Measurements from ENCODE around the gene SLC7A11.
"Not testable (repeated sequence)": the region's sequence is repeated elsewhere in the genome, so short reads cannot be mapped to it uniquely, and the experiment has no call there.

The SLC7A11 gene

DNA sequence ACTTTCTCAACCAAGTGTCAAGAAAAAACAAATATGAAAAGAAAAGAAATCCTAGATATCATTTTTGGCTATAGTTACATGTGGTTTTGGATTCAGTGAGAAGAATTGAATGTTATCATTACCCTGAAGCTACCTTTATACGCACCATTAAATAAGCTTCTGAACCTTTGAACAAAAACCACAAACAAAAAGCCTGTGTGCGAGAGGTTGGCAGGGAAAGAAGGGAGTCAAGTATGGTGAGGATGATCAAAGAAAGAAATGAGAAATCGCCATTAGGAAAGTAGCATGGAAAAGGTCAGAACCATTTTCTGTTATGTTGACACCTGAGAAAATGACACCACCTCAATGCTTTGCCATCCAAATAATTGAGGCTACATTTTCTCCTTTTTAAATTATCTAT lies 1.2 kb upstream of the SLC7A11 start:
- no peak for DNase-seq (ENCODE audit: extremely low read depth in 1 of 2, low read depth in 1 of 2)

DNA sequence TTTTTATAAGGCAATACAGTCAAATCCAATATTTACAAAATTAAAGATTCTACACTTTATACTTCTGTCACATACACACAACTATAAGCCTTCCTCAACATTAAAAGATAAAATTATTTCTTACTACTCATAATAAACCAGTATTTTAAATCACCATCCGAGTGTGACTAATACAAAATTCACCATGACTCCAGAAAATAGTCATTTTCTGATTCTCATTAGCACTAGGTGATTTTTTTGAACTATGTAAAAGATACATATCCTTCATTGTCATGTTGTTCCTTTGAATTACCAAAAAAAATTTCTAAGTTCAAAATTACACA lies 646 bp upstream of the SLC7A11 start:
- DNase-seq (ENCODE audit: extremely low read depth in 1 of 2, low read depth in 1 of 2): no peak

DNA sequence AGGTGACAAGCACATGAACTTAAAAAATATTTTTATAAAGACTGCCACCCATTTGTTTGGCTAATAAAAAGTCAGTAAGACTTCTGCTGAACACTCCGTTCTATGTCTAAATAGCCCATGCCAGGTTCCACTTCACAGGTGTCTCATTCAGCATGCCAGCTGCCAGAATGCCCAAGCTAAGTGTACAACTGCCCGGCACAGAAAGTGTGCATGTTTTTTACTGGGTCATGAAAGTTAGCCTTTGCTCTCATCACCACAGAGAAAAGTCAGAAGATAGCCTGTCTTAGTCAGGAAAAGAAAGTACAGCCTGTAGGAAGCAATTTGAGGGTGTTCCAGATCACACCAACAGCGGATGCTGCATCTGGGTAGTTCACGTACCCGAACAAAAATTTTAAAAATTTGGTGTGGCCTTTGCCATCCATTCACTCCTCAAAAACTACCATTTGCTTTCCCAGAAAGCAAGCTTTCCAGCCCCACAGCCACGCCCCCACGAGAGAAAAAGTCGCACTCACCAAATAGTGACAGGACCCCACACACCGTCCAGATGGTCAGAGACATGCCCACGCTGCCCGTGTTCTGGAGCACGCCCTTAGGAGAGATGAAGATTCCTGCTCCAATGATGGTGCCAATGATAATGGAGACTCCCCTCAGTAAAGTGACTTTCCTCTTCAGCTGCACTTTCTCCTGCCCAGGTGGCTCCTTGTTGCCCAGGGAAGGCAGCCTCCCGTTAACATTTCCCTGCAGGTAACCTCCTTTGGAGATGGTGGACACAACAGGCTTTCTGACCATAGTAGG lies 671 bp downstream of the SLC7A11 start:
- DNase-seq (ENCODE audit: extremely low read depth in 1 of 2, low read depth in 1 of 2): no peak

DNA sequence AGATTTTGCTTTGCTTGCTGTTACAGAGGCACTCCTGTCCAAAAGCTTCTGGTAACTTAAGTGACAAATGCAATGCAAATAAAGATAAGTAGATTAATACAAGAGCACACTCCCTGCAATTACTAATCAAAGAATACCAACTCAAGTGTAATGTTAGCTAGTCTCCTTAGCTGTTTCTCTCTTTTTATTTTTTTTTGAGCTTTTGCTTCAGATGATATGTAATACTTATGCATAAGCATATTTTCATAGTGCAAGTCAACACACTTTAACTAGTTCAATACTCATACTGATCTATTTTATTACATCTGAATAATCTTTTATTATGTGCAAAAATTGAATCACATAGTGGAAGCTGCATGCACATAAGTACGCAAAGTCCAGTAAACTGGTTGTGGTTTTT lies 2.7 kb downstream of the SLC7A11 start:
- DNase-seq (ENCODE audit: extremely low read depth in 1 of 2, low read depth in 1 of 2): no peak

DNA sequence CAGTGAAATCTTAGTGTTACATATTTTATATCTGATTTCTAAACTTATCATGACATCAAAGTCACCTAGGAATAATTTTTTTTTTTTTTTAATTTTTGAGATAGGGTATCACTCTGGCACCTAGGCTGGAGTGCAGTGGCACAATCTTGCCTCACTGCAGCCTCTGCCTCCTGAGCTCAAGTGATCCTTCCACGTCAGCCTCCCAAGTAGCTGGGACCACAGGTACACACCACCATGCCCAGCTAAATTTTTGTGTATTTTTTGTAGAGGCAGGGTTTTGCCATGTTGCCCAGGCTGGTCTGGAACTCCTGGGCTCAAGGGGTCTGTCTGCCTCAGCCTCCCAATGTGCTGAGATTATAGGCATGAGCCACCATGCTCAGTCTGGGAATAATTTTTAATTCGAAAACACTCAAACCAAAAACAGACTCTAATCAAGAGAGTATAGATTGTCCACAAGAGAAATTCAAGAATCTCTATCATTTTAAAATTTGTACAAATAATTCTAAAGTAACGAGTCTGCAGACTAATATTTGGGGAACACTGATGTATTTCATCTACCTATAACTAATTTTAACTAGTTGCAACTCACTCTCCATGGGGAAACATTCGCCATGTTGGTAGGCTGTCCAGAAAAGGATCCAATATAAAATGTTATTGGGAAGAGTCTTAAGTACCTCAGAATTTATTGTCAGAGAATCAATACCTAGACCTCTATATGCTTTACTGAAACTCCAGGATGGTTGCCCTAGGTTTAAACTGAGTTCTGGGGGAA lies 3.4 kb downstream of the SLC7A11 start:
- DNase-seq (ENCODE audit: extremely low read depth in 1 of 2, low read depth in 1 of 2): no peak

DNA sequence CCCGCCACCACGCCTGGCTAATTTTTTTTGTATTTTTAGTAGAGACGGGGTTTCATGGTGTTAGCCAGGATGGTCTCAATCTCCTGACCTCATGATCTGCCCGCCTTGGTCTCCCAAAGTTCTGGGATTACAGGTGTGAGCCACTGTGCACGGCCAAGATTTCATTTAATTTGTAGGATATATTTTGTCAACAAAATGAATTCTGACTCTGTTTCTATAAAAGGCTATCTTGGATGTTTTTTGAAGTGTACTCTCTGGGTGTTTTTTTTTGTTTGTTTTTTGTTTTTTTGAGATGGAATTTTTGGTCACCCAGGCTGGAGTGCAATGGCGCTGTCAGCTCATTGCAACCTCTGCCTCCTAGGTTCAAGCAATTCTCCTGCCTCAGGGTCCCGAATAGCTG lies 5.0 kb downstream of the SLC7A11 start:
- DNase-seq (ENCODE audit: extremely low read depth in 1 of 2, low read depth in 1 of 2): not testable (repeated sequence)

DNA sequence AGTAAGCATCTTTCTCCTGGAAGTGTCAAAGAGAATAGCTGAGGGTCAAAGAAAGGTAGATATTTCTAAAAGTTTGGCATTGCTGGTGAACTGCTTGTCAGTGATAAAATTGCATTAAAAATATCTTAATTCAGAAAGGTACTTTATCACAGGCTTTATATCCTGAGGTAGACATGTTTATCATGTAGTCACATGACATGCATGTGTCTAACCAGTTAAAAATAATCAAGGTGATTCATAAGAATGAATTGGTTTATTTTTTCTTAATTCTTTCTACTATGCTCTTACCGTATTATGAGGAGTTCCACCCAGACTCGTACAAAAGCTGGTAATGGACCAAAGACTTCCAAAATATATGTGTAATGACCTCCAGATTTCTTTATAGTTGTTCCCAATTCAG lies 6.1 kb downstream of the SLC7A11 start:
- DNase-seq (ENCODE audit: extremely low read depth in 1 of 2, low read depth in 1 of 2): no peak

DNA sequence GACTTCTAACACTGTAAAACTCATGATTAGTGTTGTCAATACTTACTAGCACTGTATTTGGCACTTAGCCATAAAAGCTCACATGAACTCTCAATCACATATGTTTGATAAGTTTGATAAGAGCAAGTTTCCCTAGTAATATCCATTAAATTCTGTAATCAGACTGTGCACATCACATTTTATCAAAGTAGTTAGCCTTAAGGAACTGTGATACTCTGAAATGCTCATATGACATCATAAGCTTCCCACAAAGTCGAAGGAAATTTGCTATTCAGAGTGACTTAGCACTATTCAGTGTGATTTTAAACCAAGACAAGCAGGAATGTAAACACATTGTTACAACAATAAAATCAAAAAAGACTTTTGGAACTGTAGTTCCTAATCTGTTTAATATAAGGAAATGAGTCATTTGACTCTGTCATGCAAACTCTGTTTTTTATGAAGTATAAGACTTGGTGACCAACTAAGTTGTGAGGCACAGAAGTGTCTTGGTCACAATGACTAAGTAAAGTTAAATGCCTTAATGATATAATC lies 6.7 kb downstream of the SLC7A11 start:
- no peak for DNase-seq (ENCODE audit: extremely low read depth in 1 of 2, low read depth in 1 of 2)

DNA sequence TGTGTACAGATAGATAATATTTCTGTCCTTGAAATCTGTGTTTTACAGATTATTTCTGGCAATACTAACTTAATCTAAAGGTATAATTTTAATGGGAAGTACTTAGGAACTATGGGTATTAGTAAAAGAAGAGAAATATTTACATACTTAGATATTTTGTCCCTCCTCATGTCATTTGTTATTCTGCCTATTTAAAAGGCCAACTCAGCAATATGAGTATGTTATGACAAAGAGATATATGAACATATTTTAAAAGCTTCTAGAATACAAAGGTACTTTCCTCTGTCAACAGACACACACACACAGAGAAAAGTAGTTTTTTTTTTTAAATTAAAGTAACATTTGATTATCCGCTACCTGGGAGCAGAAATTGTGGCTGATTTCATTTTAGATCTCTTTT lies 7.9 kb downstream of the SLC7A11 start:
- DNase-seq (ENCODE audit: extremely low read depth in 1 of 2, low read depth in 1 of 2): no peak

DNA sequence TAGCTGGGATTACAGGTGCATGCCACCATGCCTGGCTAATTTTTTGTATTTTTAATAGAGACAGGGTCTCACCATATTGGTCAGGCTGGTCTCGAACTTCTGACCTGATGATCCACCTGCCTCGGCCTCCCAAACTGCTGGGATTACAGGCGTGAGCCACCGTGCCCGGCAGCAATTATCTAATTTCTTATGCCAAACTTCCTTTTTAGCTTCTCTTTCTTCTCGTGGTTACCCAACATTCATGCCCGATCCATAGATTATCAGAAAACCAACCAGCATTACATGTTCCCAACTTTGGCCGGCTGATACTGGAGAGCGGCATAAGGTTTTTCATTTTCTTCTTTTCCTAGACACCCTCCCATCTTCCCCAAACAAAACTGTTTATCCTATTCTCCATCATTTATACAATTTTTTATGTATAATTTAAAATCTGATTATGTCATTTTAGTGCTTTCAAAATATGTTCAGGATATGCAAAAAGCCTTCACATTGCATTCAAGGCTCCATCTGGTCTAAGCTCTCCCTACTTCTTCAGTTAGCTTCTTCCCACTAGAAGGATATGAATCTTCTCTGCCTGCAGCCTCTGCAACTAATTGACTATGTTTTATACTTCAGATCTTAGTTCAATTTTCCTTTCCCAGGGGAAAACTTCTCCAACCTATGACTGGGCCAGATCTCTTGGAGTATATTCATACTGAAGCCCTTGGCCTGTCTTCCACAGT lies 8.7 kb downstream of the SLC7A11 start:
- DNase-seq (ENCODE audit: extremely low read depth in 1 of 2, low read depth in 1 of 2): no peak

DNA sequence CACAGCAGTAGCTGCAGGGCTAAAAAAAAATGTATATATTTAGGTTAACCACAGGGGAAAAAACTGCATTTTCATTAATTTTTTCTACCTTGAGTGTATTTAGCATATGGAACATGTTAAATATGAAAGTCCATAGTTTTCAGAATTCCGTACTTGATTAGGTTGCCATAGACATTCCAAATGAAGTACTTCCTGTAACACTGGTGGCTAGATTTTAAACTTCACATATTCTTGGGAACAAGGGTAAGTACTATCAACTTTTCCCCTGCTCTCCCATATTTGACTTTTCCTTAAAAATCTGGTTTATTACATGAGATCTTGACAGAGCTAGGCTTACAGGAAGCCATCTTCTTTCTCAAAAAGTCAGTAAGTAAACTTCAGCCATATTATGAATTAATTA lies 9.8 kb downstream of the SLC7A11 start:
- DNase-seq (ENCODE audit: extremely low read depth in 1 of 2, low read depth in 1 of 2): no peak

DNA sequence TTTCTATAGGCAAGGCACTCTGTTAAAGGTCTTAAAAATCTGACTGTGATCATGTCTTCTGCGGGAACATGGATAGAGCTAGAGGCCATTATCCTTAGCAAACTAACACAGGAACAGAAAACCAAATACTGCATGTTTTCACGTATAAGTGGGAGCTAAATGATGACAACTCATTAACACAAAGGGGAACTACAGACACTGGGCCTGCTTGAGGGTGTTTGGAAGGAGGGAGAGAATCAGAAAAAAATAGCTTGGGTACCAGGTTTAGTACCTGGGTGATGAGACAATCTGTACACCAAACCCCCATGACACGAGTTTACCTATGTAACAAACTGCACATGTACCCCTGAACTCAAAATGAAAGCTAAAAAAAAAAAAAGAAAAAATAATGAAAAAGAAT lies 12.1 kb downstream of the SLC7A11 start:
- no peak for DNase-seq (ENCODE audit: extremely low read depth in 1 of 2, low read depth in 1 of 2)

DNA sequence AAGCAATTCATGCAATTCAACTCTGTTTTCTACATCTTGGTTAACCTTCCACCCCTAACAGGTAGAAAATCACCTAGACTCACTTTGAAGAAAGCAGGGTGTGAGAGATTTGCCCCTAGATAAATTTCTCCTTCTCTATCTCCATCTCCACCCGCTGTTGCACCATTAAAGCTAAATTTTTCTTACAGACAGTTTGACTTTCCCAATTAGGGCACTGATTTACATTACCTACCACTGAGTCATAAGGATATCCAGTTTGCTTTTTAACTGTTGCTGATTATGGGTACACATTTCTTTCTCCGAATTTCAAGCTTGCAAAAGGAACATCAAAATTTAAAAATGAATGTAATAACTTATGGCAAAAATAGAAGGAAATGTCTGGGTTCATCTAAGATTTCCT lies 13.0 kb downstream of the SLC7A11 start:
- DNase-seq (ENCODE audit: extremely low read depth in 1 of 2, low read depth in 1 of 2): no peak

DNA sequence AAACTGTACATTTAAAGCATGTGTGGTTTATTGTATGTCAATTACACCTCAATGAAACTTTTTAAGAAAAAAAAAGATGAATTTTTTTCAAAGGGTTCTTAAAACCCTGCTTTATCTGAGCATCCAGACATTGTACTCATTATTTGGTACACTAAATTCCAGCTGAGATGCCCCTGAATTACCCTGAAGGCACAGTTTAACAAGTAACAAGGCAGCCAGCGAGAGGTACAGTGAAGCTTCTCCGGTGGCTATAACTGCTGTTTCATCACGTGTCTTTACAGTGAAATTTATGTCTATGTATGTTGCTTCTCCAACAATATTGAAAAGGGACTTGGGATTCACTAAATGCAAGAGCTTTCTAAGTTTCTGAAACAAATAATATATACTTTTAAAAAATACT lies 15.8 kb downstream of the SLC7A11 start:
- no peak for DNase-seq (ENCODE audit: extremely low read depth in 1 of 2, low read depth in 1 of 2)

DNA sequence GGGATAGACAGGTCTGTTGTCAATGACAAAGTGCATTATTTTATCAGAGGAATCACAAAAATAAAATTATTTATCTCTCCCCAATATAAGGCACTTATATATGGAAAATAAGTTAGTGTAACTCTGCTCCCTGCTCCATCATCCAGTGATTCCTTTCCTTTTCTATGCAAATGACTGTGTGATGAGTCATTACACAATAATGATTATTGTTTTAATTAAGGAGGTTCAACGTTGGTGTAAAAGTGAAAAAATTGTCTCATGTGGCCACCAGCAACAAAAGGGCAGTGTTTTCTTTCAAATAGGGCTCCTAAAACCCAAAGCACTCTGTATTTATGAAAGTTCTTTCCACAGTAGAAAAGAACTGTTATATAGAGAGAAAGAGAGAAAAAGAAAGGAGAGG lies 16.7 kb downstream of the SLC7A11 start:
- DNase-seq (ENCODE audit: extremely low read depth in 1 of 2, low read depth in 1 of 2): no peak

DNA sequence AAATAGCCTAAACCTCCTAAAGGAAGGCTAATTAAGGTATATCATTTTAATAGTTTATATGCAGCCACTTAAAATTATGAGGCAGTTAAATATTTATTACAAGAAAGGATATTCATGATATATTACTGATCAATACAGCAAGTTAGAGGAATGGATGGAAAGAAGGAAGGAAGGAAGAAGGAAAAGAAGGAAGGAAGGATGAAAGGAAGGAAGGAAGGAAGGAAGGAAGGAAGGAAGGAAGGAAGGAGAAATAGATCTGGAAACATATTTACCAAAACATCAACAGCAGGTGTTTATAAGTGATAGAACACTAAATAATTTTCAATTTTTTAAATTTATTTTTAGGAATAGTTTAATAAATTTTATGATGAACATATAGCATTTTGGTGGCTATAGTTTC lies 17.5 kb downstream of the SLC7A11 start:
- DNase-seq (ENCODE audit: extremely low read depth in 1 of 2, low read depth in 1 of 2): no peak

DNA sequence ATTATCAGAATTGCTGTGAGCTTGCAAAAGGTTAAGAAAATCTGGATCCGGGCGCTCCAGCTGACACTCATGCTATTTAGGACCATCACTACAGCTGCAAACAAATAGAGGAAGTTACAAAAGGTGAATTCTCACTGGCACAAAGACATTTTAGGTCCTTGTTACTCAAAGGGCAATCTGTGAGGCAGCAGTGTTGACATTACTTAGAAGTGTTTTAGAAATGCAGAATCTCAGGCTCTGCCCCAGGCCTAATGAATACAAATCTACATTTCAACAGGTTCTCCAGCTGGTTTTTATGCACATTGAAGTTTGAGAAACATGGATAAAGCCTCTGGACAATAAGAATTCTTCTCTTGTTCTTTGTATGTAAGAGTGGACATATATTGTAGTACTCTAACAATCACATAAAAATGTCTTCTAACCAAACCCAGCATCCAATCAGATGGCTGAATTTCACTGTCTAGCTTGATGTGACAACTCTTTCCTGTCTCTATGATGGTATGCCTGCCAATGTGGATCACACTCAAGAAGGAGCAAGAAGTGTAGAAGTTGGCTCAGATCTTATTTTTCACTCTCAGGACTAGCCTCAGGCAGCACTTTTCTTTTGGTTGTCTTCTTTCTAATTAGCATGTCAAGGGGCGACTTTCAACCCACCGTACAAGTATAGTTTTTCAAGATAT lies 18.8 kb downstream of the SLC7A11 start:
- DNase-seq (ENCODE audit: extremely low read depth in 1 of 2, low read depth in 1 of 2): no peak

DNA sequence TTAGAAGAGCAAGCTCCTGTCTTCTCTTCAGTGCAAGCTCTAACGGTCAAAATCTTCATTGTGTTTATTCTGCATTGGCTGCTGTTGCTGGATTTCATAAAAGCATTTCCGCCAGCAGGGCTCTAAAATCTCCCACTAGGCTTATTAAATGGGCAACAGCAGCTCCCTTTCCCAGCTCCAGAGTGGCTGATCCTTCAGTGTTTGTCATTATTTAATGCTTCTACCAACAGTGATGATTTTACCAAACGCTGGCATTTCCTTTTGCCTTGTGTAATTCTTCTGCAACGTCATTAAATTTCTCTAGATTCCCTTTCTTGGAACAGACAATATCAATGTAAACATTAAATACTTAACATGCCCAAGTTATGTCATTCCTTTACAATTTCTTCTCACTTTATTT lies 20.1 kb downstream of the SLC7A11 start:
- no peak for DNase-seq (ENCODE audit: extremely low read depth in 1 of 2, low read depth in 1 of 2)

DNA sequence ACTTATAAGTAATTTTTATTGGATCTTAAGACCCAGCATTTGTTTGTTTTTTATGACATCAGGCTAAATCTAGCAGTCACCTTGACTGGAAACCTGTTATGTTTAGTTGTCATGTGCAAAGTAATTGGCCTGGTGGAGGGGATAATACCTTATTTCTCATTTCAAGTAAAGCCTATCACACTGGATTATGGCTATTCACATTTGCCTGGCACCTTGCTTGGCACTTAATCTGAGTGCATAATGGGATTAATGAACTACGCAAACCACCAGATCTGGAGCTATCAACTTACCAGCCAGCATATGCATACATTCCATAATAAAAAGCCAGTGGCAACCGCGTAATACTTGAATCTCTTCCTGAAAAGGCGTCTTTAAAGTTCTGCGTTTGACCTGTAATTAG lies 23.2 kb downstream of the SLC7A11 start:
- no peak for DNase-seq (ENCODE audit: extremely low read depth in 1 of 2, low read depth in 1 of 2)

DNA sequence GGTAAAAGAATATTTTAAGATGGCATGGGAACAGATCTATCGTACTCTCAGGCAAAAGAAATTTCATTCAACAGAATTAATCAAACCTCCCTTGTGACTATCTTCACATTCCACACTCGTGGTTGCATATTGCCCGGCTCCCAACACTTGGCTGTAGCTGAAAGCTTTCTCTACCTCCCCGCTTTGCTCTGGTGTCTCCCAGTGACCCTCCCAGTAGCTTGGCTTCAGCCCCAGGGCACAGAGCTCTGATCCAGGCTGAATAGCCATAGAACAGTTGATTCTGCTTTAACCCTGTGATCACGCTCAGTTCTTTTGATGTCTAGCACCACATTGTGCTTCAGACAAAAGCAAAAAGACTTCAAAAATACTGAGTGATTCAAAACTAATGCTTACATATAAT lies 24.6 kb downstream of the SLC7A11 start:
- no peak for DNase-seq (ENCODE audit: extremely low read depth in 1 of 2, low read depth in 1 of 2)

DNA sequence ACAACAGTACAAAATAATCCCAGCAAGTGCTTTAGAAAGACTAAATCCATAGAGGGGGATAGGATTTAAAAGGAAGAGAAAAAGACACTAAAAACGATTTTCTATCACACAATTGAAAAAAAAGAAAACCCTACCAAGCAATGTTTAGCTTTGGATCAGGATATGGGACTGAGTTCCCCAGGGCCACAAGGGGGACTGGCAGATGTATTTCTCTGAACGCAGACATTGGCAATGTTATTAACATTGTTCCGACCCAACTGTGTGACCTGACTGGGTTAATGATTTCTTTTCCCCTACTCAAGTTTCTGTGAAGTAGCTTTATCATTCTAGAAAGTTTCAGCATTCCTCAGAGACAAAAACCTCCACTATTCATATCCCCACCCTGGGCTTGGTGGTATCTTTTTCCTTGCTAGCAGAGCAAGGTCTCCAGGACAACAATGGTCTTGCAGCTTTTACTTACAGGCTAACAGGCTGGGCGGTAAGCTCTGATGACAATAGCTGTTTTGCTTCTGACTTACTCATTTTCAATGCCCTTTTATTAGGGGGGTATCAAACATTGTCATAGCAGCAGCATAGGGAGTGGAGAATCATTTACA lies 25.8 kb downstream of the SLC7A11 start:
- DNase-seq (ENCODE audit: extremely low read depth in 1 of 2, low read depth in 1 of 2): no peak
